HepG2 (cell line): Measurements from ENCODE around the gene RTEL1. TPM values are rescaled to one million over a fixed set of nuclear protein-coding genes. Genes with fewer than 3 reads are reported as not detected.

ENCODE experiments used
- ARHGAP35 ChIP-seq: sonication (generic); formaldehyde crosslinking; IDR thresholded peaks from 2 replicates; pipeline ENCODE4 v1.9.0; 2022; ENCODE audit warnings: mild to moderate bottlenecking, inconsistent platforms, moderate library complexity, missing genetic modification reagents, borderline replicate concordance
- CEBPG ChIP-seq: IDR thresholded peaks from 2 replicates; pipeline ENCODE4 v1.6.1; 2016
- FOXA1 ChIP-seq, 2 experiments: fragments of 450-650 bp in 1 of 2; sonication (generic) in 1 of 2; formaldehyde crosslinking in 1 of 2; IDR thresholded peaks; 2 replicates each; pipeline versions ENCODE4 v1.4.0 to v1.6.1; 2016 to 2020; ENCODE audit warnings: missing genetic modification reagents in 1 of 2
- HMGA1 ChIP-seq: sonication (generic); formaldehyde crosslinking; conservative IDR thresholded peaks from 2 replicates; pipeline ENCODE4 v1.4.0; 2020; ENCODE audit warnings: missing genetic modification reagents
- HNRNPH1 ChIP-seq: fragments of 200-400 bp; formaldehyde crosslinking; optimal IDR thresholded peaks from 2 replicates; pipeline ENCODE3; 2017; ENCODE audit warnings: mild to moderate bottlenecking, low read depth, low read length
- HOXA3 ChIP-seq: sonication (generic); formaldehyde crosslinking; IDR thresholded peaks from 2 replicates; pipeline ENCODE4 v1.5.0; 2020; ENCODE audit warnings: missing genetic modification reagents
- HOXA7 ChIP-seq: sonication (generic); formaldehyde crosslinking; IDR thresholded peaks from 2 replicates; pipeline ENCODE4 v1.8.1; 2022; ENCODE audit warnings: mild to moderate bottlenecking, missing genetic modification reagents, moderate library complexity
- KAT7 ChIP-seq: IDR thresholded peaks from 2 replicates; pipeline ENCODE4 v1.6.1; 2018; ENCODE audit warnings: borderline replicate concordance, missing compliant biosample characterization
- NCOA1 ChIP-seq: sonication (generic); formaldehyde crosslinking; IDR thresholded peaks from 2 replicates; pipeline ENCODE4 v1.9.0; 2021; ENCODE audit warnings: missing genetic modification reagents
- ZBTB38 ChIP-seq: sonication (generic); formaldehyde crosslinking; IDR thresholded peaks from 2 replicates; pipeline ENCODE4 v1.5.1; 2020; ENCODE audit warnings: mild to moderate bottlenecking, missing genetic modification reagents
- ZMYM4 ChIP-seq: sonication (generic); formaldehyde crosslinking; IDR thresholded peaks from 2 replicates; pipeline ENCODE4 v1.8.1; 2023; ENCODE audit warnings: mild to moderate bottlenecking, missing genetic modification reagents
- ZNF124 ChIP-seq: sonication (generic); formaldehyde crosslinking; IDR thresholded peaks from 2 replicates; pipeline ENCODE4 v1.4.0; 2020; ENCODE audit warnings: missing genetic modification reagents
- ZNF354B ChIP-seq: sonication (generic); formaldehyde crosslinking; IDR thresholded peaks from 2 replicates; pipeline ENCODE4 v1.8.0; 2022; ENCODE audit warnings: mild to moderate bottlenecking, missing genetic modification reagents
- ZNF451 ChIP-seq: sonication (generic); formaldehyde crosslinking; IDR thresholded peaks from 2 replicates; pipeline ENCODE4 v1.5.0; 2020; ENCODE audit warnings: mild to moderate bottlenecking, missing genetic modification reagents
- ZSCAN22 ChIP-seq: sonication (generic); formaldehyde crosslinking; IDR thresholded peaks from 2 replicates; pipeline ENCODE4 v1.4.0; 2020; ENCODE audit warnings: mild to moderate bottlenecking, missing genetic modification reagents
- polyA plus RNA-seq, 8 experiments: library from polyadenylated mRNA; depleted of rRNA in 3 of 8; stranded (reverse) in 7 of 8; unstranded in 1 of 8; fragments of >200 nt; fragmentation: Illumina TruSeq in 4 of 8; extraction: Trizol in 4 of 8; gene quantifications; 2 replicates each; pipeline versions ENCODE4 v1.2.1 to v1.2.3, GENCODE V29; 2011 to 2016; ENCODE audit warnings: low read depth in 4 of 8, missing spikeins in 1 of 8, mixed read lengths in 1 of 8; ENCODE audit not compliant: insufficient read depth in 1 of 8
- total RNA-seq, 5 experiments: library from RNA; depleted of rRNA; stranded (reverse); fragments of >200 nt; fragmentation: Illumina TruSeq; extraction: Trizol; gene quantifications; 2 replicates each; pipeline ENCODE4 v1.2.3, GENCODE V29; 2016; ENCODE audit warnings: low read depth in 1 of 5
- TF ChIP-seq, protein P1 (sequence below): sonication (generic); formaldehyde crosslinking; IDR thresholded peaks from 2 replicates; pipeline ENCODE4 v1.4.0; 2020; ENCODE audit warnings: missing genetic modification reagents
- TF ChIP-seq, protein P2 (sequence below): sonication (generic); formaldehyde crosslinking; IDR thresholded peaks from 2 replicates; pipeline ENCODE4 v1.5.0; 2020; ENCODE audit warnings: missing genetic modification reagents
- TF ChIP-seq, protein P3 (sequence below): sonication (generic); formaldehyde crosslinking; IDR thresholded peaks from 2 replicates; pipeline ENCODE4 v1.5.0; 2020; ENCODE audit warnings: mild to moderate bottlenecking, missing genetic modification reagents, moderate library complexity

RTEL1 gene
- total and polyA plus RNA-seq, 2 of the 13 experiments (the other 11 are each of a cell fraction or from before 2014, with no cell fraction given) = 21.8 to 36.4 TPM

DNA sequence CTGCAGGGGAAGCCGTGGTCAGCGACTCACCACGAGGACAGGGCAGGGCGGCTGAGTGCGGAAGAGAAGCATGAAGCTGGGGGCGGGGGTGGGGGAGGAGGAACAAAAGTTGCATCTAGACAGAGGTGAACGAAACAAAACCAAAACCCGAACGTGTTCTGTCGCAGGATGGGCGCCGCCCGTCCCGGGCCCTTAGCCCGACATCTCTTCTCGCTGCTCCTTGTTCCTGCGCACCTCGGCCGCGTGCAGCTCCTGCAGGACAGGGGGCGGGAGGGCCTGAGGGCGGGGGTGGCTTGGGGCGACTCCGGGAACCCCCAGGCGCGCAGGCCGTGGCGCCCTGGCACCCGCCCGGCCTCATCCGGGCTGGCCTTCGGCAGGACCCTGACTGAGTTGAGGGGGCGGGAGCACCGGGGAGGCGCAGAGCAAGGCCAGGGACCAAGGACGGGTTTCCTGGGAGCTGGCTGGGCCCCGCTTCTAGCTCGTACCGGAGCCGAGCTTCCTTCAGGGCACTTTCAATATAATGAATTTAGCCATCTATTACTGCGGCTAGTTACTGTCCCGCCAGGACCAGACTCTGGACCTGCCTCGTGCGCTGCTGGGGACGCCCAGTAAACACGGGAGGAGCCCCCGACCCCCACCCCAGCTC, 16.8 kb upstream of the RTEL1 start (continued):
- TF ChIP-seq, protein P1, sequence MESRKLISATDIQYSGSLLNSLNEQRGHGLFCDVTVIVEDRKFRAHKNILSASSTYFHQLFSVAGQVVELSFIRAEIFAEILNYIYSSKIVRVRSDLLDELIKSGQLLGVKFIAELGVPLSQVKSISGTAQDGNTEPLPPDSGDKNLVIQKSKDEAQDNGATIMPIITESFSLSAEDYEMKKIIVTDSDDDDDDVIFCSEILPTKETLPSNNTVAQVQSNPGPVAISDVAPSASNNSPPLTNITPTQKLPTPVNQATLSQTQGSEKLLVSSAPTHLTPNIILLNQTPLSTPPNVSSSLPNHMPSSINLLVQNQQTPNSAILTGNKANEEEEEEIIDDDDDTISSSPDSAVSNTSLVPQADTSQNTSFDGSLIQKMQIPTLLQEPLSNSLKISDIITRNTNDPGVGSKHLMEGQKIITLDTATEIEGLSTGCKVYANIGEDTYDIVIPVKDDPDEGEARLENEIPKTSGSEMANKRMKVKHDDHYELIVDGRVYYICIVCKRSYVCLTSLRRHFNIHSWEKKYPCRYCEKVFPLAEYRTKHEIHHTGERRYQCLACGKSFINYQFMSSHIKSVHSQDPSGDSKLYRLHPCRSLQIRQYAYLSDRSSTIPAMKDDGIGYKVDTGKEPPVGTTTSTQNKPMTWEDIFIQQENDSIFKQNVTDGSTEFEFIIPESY (CRISPR knock-in tag) = peak; percentile 83
- no peak for TF ChIP-seq ZNF124 (CRISPR knock-in tag)
- no peak for TF ChIP-seq ZNF354B (CRISPR knock-in tag)
- no peak for TF ChIP-seq CEBPG (CRISPR knock-in tag)
- no peak for TF ChIP-seq HMGA1
- TF ChIP-seq NCOA1 (CRISPR knock-in tag) = no peak
- TF ChIP-seq HOXA7 (CRISPR knock-in tag) = no peak
- peak; percentile 29; the same call in 1 of the 2 replicates for TF ChIP-seq HOXA3
- TF ChIP-seq, protein P2, sequence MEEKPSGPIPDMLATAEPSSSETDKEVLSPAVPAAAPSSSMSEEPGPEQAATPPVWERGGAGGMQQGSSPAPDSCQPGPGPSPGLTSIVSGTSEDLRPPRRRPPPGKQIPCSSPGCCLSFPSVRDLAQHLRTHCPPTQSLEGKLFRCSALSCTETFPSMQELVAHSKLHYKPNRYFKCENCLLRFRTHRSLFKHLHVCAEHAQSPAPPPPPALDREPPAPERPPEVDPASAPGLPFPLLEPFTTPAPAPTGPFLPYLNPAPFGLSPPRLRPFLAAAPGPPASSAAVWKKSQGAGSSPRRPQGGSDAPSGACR (CRISPR knock-in tag) = no peak
- 0 out of 2 replicates have a peak, but pooled peaks have one; percentile 2 for TF ChIP-seq ZBTB38 (CRISPR knock-in tag)
- 0 out of 2 replicates have a peak, but pooled peaks have one; percentile 3 for TF ChIP-seq KAT7
- no peak for TF ChIP-seq ARHGAP35 (CRISPR knock-in tag)
- TF ChIP-seq ZNF451 (CRISPR knock-in tag) = no peak
- TF ChIP-seq HNRNPH1 = no peak
- TF ChIP-seq, protein P3, sequence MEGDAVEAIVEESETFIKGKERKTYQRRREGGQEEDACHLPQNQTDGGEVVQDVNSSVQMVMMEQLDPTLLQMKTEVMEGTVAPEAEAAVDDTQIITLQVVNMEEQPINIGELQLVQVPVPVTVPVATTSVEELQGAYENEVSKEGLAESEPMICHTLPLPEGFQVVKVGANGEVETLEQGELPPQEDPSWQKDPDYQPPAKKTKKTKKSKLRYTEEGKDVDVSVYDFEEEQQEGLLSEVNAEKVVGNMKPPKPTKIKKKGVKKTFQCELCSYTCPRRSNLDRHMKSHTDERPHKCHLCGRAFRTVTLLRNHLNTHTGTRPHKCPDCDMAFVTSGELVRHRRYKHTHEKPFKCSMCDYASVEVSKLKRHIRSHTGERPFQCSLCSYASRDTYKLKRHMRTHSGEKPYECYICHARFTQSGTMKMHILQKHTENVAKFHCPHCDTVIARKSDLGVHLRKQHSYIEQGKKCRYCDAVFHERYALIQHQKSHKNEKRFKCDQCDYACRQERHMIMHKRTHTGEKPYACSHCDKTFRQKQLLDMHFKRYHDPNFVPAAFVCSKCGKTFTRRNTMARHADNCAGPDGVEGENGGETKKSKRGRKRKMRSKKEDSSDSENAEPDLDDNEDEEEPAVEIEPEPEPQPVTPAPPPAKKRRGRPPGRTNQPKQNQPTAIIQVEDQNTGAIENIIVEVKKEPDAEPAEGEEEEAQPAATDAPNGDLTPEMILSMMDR = no peak
- no peak for TF ChIP-seq ZMYM4
- TF ChIP-seq FOXA1 (IDR thresholded peaks at IDR 0.05) = no peak
- TF ChIP-seq FOXA1 (CRISPR knock-in tag; IDR thresholded peaks at IDR 0.05) = peak; percentile 15; the same call in 1 of the 2 replicates
- no peak for TF ChIP-seq ZSCAN22 (CRISPR knock-in tag)
